PC-9 (cell line): ENCODE measurements around the gene RNF187. TPM values are rescaled to one million over a fixed set of nuclear protein-coding genes. Genes with fewer than 3 reads are reported as not detected.
A peak's percentile ranks its signal among the peaks of the same experiment; 100 is the strongest.

Source experiments
- BruUV-seq: library from RNA; stranded (reverse); fragments of 400-500 nt; replicated peaks from 2 replicates; lab custom pipeline; 2021; lab: Mats Ljungman, UMichigan
- CTCF ChIA-PET: fragments of 300-600 bp; sonication (Branson Sonifier 250); formaldehyde crosslinking; loops from one replicate; lab custom pipeline; 2022; ENCODE audit warnings: antibody characterized with exemption; lab: Charles Lee
- POLR2A ChIA-PET: fragments of 300-600 bp; sonication (Branson Sonifier 250); formaldehyde crosslinking; loops from one replicate; lab custom pipeline; 2022; ENCODE audit warnings: antibody characterized with exemption; ENCODE audit not compliant: unreplicated experiment; lab: Charles Lee
- DNase-seq, 2 experiments: peaks; one replicate each; pipeline versions ENCODE4 v3.0.0 to v3.0.0-alpha.2; 2015 to 2022; ENCODE audit warnings: mixed read lengths in 1 of 2
- H2AFZ ChIP-seq: fragments of 200-600 bp; sonication (generic); 2 replicates; pipeline ENCODE4 v1.8.1; 2017; ENCODE audit warnings: antibody characterized with exemption
- H3F3A ChIP-seq: fragments of 200-600 bp; sonication (generic); 2 replicates; pipeline ENCODE4 v1.8.1; 2017; ENCODE audit warnings: antibody characterized with exemption, mild to moderate bottlenecking, low read depth; ENCODE audit not compliant: insufficient read depth
- H3K27ac ChIP-seq: fragments of 200-600 bp; sonication (generic); 2 replicates; pipeline ENCODE4 v1.6.1; 2016; ENCODE audit warnings: mixed run types
- H3K27me3 ChIP-seq: fragments of 200-600 bp; sonication (generic); 2 replicates; pipeline ENCODE4 v1.6.1; 2016; ENCODE audit warnings: low read depth, mixed run types; ENCODE audit not compliant: insufficient read depth
- H3K36me3 ChIP-seq: fragments of 200-600 bp; sonication (generic); 2 replicates; pipeline ENCODE4 v1.6.1; 2016; ENCODE audit warnings: low read depth, mixed run types
- H3K4me1 ChIP-seq: fragments of 200-600 bp; sonication (generic); replicated peaks from 2 replicates; pipeline ENCODE4 v1.6.1; 2016; ENCODE audit warnings: mixed run types; ENCODE audit not compliant: insufficient read depth
- H3K4me2 ChIP-seq: fragments of 200-600 bp; sonication (generic); 2 replicates; pipeline ENCODE4 v1.6.1; 2017; ENCODE audit warnings: mixed run types
- H3K4me3 ChIP-seq: fragments of 200-600 bp; sonication (generic); 2 replicates; pipeline ENCODE4 v1.6.1; 2016; ENCODE audit warnings: mixed run types
- H3K79me2 ChIP-seq: fragments of 200-600 bp; sonication (generic); 2 replicates; pipeline ENCODE4 v1.6.1; 2017; ENCODE audit warnings: low read depth, mixed run types
- H3K9me2 ChIP-seq: fragments of 200-600 bp; sonication (generic); 2 replicates; pipeline ENCODE4 v1.8.1; 2017; ENCODE audit warnings: mild to moderate bottlenecking; ENCODE audit not compliant: insufficient read depth
- H3K9me3 ChIP-seq: fragments of 200-600 bp; sonication (generic); 2 replicates; pipeline ENCODE4 v1.8.1; 2016; ENCODE audit warnings: low read depth; ENCODE audit not compliant: insufficient read depth
- H4K20me1 ChIP-seq: fragments of 200-600 bp; sonication (generic); 2 replicates; pipeline ENCODE4 v1.8.1; 2017; ENCODE audit not compliant: insufficient read depth
- CTCF ChIP-seq: fragments of 200-600 bp; sonication (generic); conservative IDR thresholded peaks from 2 replicates; pipeline ENCODE4 v1.6.1; 2017; ENCODE audit warnings: mixed run types, antibody characterized with exemption, mild to moderate bottlenecking, moderate library complexity
- EZH2 ChIP-seq: fragments of 200-600 bp; sonication (generic); IDR thresholded peaks from 2 replicates; pipeline ENCODE4 v1.8.0; 2017; ENCODE audit warnings: antibody characterized with exemption, low read depth
- intact Hi-C: fragments of 100-400 bp; cut with micrococcal nuclease; formaldehyde crosslinking; loops from one replicate; pipeline ENCODE4 v1.10.0; 2022; ENCODE audit not compliant: unreplicated experiment
- total RNA-seq: library from RNA; stranded (reverse); gene quantifications from 2 replicates; pipeline ENCODE4 v1.2.3, GENCODE V29; 2021

RNF187 gene
- total RNA-seq, 1 experiment from 2014 or later, result 182 TPM

GRCh38 chr1:228453614-228454013 lies 33.6 kb upstream of the RNF187 start:
- TF ChIP-seq EZH2 (no peak), CTCF (no peak)
- Histone ChIP-seq H3F3A (peaks cover 44% of the 10 kb centered on the region), H3K79me2 (peaks cover 16% of the 10 kb centered on the region), H3K27me3 (no peaks in the 10 kb centered on the region), H3K4me1 (peaks cover 40% of the 10 kb centered on the region), H3K27ac (no peak overlapping the region), H3K4me3 (no peak overlapping the region), H3K9me3 (no peaks in the 10 kb centered on the region), H3K9me2 (no peaks in the 10 kb centered on the region), H2AFZ (no peak overlapping the region), H3K4me2 (no peak overlapping the region), H4K20me1 (no peaks in the 10 kb centered on the region), H3K36me3 (no peaks in the 10 kb centered on the region)
- ChIA-PET CTCF (no interaction called here), POLR2A (interaction anchor here (0.7 kb wide), 1 partner anchor 28 kb away, joined by 8 read pairs; no protein-coding TSS in a partner anchor)
- no peak for DNase-seq
- intact Hi-C loops, result no loop called here
- no TSS peak for BruUV-seq

- ChIA-PET POLR2A (no interaction called here), CTCF (no interaction called here)
- Histone ChIP-seq H3K27ac (no peak overlapping the region), H2AFZ (no peak overlapping the region), H3K27me3 (no peaks in the 10 kb centered on the region), H3K4me2 (no peak overlapping the region), H3K4me3 (no peak overlapping the region), H3F3A (peaks cover 44% of the 10 kb centered on the region), H3K9me2 (no peaks in the 10 kb centered on the region), H4K20me1 (no peaks in the 10 kb centered on the region), H3K79me2 (peaks cover 16% of the 10 kb centered on the region), H3K4me1 (peaks cover 36% of the 10 kb centered on the region), H3K9me3 (no peaks in the 10 kb centered on the region), H3K36me3 (no peaks in the 10 kb centered on the region)
- peak in 1 of 2 experiments; percentile 39 for DNase-seq
- intact Hi-C loops, result no loop called here
- BruUV-seq, result no TSS peak
- no peak for TF ChIP-seq CTCF
- no peak for TF ChIP-seq EZH2
These were observed 32.9 kb upstream of the RNF187 start for GRCh38 chr1:228454238-228454637.

- peaks cover 36% of the 10 kb centered on the region for H3K4me1 ChIP-seq
- no peak overlapping the region for H3K27ac ChIP-seq
- H3K36me3 ChIP-seq, result no peaks in the 10 kb centered on the region
- TF ChIP-seq EZH2, result no peak
- peak; percentile 33; the same call in 1 of the 2 replicates for TF ChIP-seq CTCF
- H2AFZ ChIP-seq, result no peak overlapping the region
- intact Hi-C loops, result loop anchor here (2.0 kb wide), 1 partner anchor 77 kb away; no protein-coding TSS in a partner anchor
- peaks cover 16% of the 10 kb centered on the region for H3K79me2 ChIP-seq
- H3K9me2 ChIP-seq, result no peaks in the 10 kb centered on the region
- CTCF ChIA-PET, result no interaction called here
- no peak for DNase-seq
- H3K4me3 ChIP-seq, result peak overlapping the region; percentile 55; the same call in 1 of the 2 replicates
- H4K20me1 ChIP-seq, result no peaks in the 10 kb centered on the region
- peaks cover 41% of the 10 kb centered on the region for H3F3A ChIP-seq
- no TSS peak for BruUV-seq
- H3K27me3 ChIP-seq, result no peaks in the 10 kb centered on the region
- POLR2A ChIA-PET, result interaction anchor here (0.6 kb wide), 2 partner anchors 326 to 690 kb away, joined by 3 to 4 read pairs; no protein-coding TSS in a partner anchor
- no peaks in the 10 kb centered on the region for H3K9me3 ChIP-seq
- H3K4me2 ChIP-seq, result peak overlapping the region; percentile 71
These were observed 31.5 kb upstream of the RNF187 start for GRCh38 chr1:228455715-228456114.
